Upper lobe of right lung (tissue), 1 donor: ENCODE measurements around the gene MCM9. TPM values are rescaled to one million over a fixed set of nuclear protein-coding genes. Genes with fewer than 3 reads are reported as not detected.

Experiments
- ATAC-seq: fragments of 200-7000 bp; cut with Tn5 transposase; one replicate; pipeline ENCODE4 v1.9.1; 2020; ENCODE audit warnings: mild to moderate bottlenecking, moderate library complexity
- DNase-seq: peaks from one replicate; pipeline ENCODE4 v3.0.0-alpha.2; 2020
- H3K27ac ChIP-seq: fragments of 200-600 bp; one replicate; pipeline ENCODE4 v1.8.0; 2022
- H3K27me3 ChIP-seq: fragments of 200-600 bp; one replicate; pipeline ENCODE4 v1.8.0; 2022; ENCODE audit warnings: mild to moderate bottlenecking
- H3K36me3 ChIP-seq: fragments of 200-600 bp; one replicate; pipeline ENCODE4 v1.8.0; 2022
- H3K4me1 ChIP-seq: fragments of 200-600 bp; one replicate; pipeline ENCODE4 v1.8.0; 2022
- H3K4me3 ChIP-seq: fragments of 200-600 bp; one replicate; pipeline ENCODE4 v1.8.0; 2022; ENCODE audit warnings: mild to moderate bottlenecking
- H3K9me3 ChIP-seq: fragments of 200-600 bp; one replicate; pipeline ENCODE4 v1.8.0; 2022
- CTCF ChIP-seq: fragments of 200-600 bp; IDR thresholded peaks from one replicate; pipeline ENCODE4 v1.8.0; 2022; ENCODE audit warnings: antibody characterized with exemption
- intact Hi-C: fragments of 100-400 bp; cut with DNase I; formaldehyde crosslinking; loops from one replicate; pipeline ENCODE4 v1.11.0; 2022
- total RNA-seq: library from RNA; stranded (reverse); fragmentation: NEBNext Ultra II Directional; extraction: Animal tissue kit (Norgen Biotek cat#: 25700); gene quantifications from one replicate; pipeline ENCODE4 v1.2.1, GENCODE V29; 2021
- donor health status: DM: no; HTN: yes; CAD: no; lungs with severe emphysema.

MCM9 gene
- total RNA-seq, 1 donor from 2014 or later: 19.5 TPM

DNA sequence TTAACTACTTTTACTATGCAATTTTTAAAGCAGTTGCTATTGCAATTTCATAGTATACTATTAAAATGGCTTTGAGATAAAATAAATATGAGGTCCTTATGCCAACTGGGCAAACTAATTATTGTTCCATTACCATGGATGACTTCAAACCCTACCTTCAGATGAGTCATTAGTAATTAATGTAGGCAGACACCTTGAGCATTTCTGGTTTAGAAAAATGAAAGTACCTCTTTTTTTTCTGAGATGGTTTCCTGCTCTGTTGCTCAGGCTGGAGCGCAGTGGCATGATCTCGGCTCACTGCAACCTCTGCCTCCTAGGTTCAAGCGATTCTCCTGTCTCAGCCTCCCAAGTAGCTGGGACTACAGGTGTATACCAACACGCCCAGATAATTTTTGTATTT lies 29.1 kb downstream of the MCM9 start:
- no peaks in the 10 kb centered on the region for H3K27me3 ChIP-seq
- no peak overlapping the region for H3K4me3 ChIP-seq
- intact Hi-C loops: no loop called here
- TF ChIP-seq CTCF: no peak
- H3K36me3 ChIP-seq: peaks cover 98% of the 10 kb centered on the region
- no peak overlapping the region for H3K27ac ChIP-seq
- H3K9me3 ChIP-seq: no peaks in the 10 kb centered on the region
- ATAC-seq (no peak), DNase-seq (no peak)
- no peaks in the 10 kb centered on the region for H3K4me1 ChIP-seq

DNA sequence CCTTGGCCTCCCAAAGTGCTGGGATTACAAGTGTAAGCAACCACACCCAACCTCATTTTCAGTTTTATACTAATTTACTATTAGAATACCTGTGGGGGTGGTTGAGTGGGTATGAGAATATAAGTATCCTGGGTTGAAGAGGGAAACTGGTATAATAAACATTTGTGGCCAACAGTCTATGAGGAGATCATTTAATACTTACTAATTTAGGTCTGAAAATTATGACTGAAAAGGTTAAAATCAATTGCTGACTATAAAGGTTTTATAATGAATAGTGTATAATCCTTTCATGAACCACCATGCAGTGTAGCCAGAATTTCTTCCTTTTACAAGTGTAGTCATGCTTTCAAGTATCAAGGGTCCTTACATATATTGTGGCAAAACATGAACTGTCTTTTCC lies 29.9 kb downstream of the MCM9 start:
- no peak for TF ChIP-seq CTCF
- no peaks in the 10 kb centered on the region for H3K27me3 ChIP-seq
- H3K4me3 ChIP-seq: no peak overlapping the region
- DNase-seq: no peak
- peaks cover 7% of the 10 kb centered on the region for H3K4me1 ChIP-seq
- H3K36me3 ChIP-seq: peaks cover 93% of the 10 kb centered on the region
- H3K27ac ChIP-seq: no peak overlapping the region
- ATAC-seq: no peak
- intact Hi-C loops: no loop called here
- no peaks in the 10 kb centered on the region for H3K9me3 ChIP-seq

GRCh38 chr6:118903691-118904090 lies 31.3 kb downstream of the MCM9 start:
- no peak for ATAC-seq
- H3K4me1 ChIP-seq: peaks cover 19% of the 10 kb centered on the region
- intact Hi-C loops: no loop called here

DNA sequence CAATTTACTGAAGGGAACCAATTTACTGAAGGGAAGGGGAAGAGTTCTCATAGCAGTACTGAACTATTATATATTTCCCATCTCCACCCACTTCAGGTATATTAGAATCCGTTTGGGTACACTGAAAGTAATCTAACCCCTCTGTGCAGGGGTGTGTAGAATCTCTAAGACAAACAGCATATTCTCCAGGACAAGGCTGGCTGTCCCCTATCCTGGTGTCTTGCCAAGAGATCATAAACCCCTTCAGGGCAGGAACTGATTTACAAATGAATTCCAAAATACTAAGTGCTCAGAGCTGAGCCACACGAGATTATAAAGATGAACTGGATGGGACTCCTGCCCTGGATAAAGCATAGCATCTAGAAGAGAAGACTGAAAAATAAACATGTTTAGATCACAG lies 31.8 kb downstream of the MCM9 start:
- no peak for DNase-seq
- H3K4me3 ChIP-seq: no peak overlapping the region
- H3K27me3 ChIP-seq: no peaks in the 10 kb centered on the region
- peaks cover 74% of the 10 kb centered on the region for H3K36me3 ChIP-seq
- H3K9me3 ChIP-seq: no peaks in the 10 kb centered on the region
- no peak for ATAC-seq
- no peak for TF ChIP-seq CTCF
- intact Hi-C loops: no loop called here
- no peak overlapping the region for H3K27ac ChIP-seq
- peaks cover 19% of the 10 kb centered on the region for H3K4me1 ChIP-seq

More at GRCh38 chr6:118903691-118904090, 31.3 kb downstream of the MCM9 start:
- no peak for TF ChIP-seq CTCF
- H3K27ac ChIP-seq: no peak overlapping the region
- no peak for DNase-seq
- peaks cover 80% of the 10 kb centered on the region for H3K36me3 ChIP-seq
- no peaks in the 10 kb centered on the region for H3K9me3 ChIP-seq
- no peaks in the 10 kb centered on the region for H3K27me3 ChIP-seq
- H3K4me3 ChIP-seq: no peak overlapping the region

DNA sequence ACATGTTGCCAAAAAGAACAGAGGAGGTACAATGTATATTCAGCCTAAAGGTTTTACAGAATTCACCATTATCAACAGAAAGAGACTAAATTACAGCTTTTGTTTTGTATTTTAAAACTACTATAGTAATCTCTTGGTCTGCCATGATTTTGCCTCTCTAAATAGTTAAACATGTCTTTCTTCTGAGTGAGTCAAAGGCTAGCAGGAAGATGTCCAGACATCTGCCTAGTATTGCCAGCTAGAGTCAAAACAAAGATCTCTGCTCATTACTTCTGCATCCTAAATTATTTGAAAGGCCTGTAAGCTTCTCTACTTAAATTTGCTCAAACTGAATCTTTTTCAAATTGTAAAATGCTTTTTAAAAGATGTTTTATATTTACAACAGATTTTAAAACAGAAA lies 32.2 kb downstream of the MCM9 start:
- intact Hi-C loops: no loop called here
- no peak for TF ChIP-seq CTCF
- Histone ChIP-seq H3K4me3 (no peak overlapping the region), H3K27me3 (no peaks in the 10 kb centered on the region), H3K27ac (no peak overlapping the region), H3K4me1 (peaks cover 19% of the 10 kb centered on the region), H3K9me3 (no peaks in the 10 kb centered on the region), H3K36me3 (peaks cover 70% of the 10 kb centered on the region)
- no peak for ATAC-seq
- no peak for DNase-seq

- ATAC-seq (no peak), DNase-seq (no peak)
- H3K36me3 ChIP-seq: peaks cover 42% of the 10 kb centered on the region
- no peaks in the 10 kb centered on the region for H3K27me3 ChIP-seq
- H3K4me3 ChIP-seq: no peak overlapping the region
- no peak overlapping the region for H3K27ac ChIP-seq
- TF ChIP-seq CTCF: no peak
- H3K9me3 ChIP-seq: no peaks in the 10 kb centered on the region
- H3K4me1 ChIP-seq: peaks cover 37% of the 10 kb centered on the region
- intact Hi-C loops: no loop called here
Observed at GRCh38 chr6:118899948-118900347, 35.0 kb downstream of the MCM9 start.
